Rectal smooth muscle tissue (tissue), 1 donor: ENCODE measurements around the gene PRKCE.

Source experiments
- H3K27ac ChIP-seq: one replicate; pipeline ENCODE4 v1.7.0; 2013; ENCODE audit warnings: low read depth, low read length, inconsistent platforms
- H3K27me3 ChIP-seq: one replicate; pipeline ENCODE4 v1.7.0; 2013; ENCODE audit warnings: low read length; ENCODE audit not compliant: control insufficient read depth, insufficient read depth
- H3K36me3 ChIP-seq: one replicate; pipeline ENCODE4 v1.7.0; 2013; ENCODE audit warnings: low read length; ENCODE audit not compliant: control insufficient read depth, insufficient read depth
- H3K4me1 ChIP-seq: one replicate; pipeline ENCODE4 v1.7.0; 2013; ENCODE audit warnings: low read length; ENCODE audit not compliant: control insufficient read depth, insufficient read depth
- H3K4me3 ChIP-seq: one replicate; pipeline ENCODE4 v1.7.0; 2013; ENCODE audit warnings: low read length
- H3K9ac ChIP-seq: one replicate; pipeline ENCODE4 v1.7.0; 2013; ENCODE audit warnings: low read length

The PRKCE gene

GRCh38 chr2:45773909-45774308, 122.4 kb downstream of the PRKCE start:
- Histone ChIP-seq H3K27ac (no peak overlapping the region), H3K4me3 (no peak overlapping the region), H3K36me3 (no peaks in the 10 kb centered on the region), H3K9ac (no peak overlapping the region), H3K27me3 (no peaks in the 10 kb centered on the region), H3K4me1 (peaks cover 10% of the 10 kb centered on the region)

- Histone ChIP-seq H3K4me3 (no peak overlapping the region), H3K27ac (no peak overlapping the region), H3K27me3 (no peaks in the 10 kb centered on the region), H3K36me3 (no peaks in the 10 kb centered on the region), H3K9ac (no peak overlapping the region), H3K4me1 (peaks cover 10% of the 10 kb centered on the region)
These were observed 123.3 kb downstream of the PRKCE start for GRCh38 chr2:45774688-45775244.

- Histone ChIP-seq H3K4me1 (peaks cover 10% of the 10 kb centered on the region), H3K4me3 (no peak overlapping the region), H3K36me3 (no peaks in the 10 kb centered on the region), H3K27me3 (no peaks in the 10 kb centered on the region), H3K27ac (no peak overlapping the region), H3K9ac (no peak overlapping the region)
These were observed 124.9 kb downstream of the PRKCE start for GRCh38 chr2:45776160-45776955.

- Histone ChIP-seq H3K27ac (no peak overlapping the region), H3K4me1 (peaks cover 7% of the 10 kb centered on the region), H3K4me3 (no peak overlapping the region), H3K27me3 (no peaks in the 10 kb centered on the region), H3K9ac (no peak overlapping the region), H3K36me3 (no peaks in the 10 kb centered on the region)
These were observed 126.7 kb downstream of the PRKCE start for GRCh38 chr2:45777996-45778719.

GRCh38 chr2:45778720-45779171, 127.3 kb downstream of the PRKCE start:
- Histone ChIP-seq H3K36me3 (no peaks in the 10 kb centered on the region), H3K4me1 (peaks cover 11% of the 10 kb centered on the region), H3K27me3 (no peaks in the 10 kb centered on the region), H3K4me3 (no peak overlapping the region), H3K9ac (no peak overlapping the region), H3K27ac (no peak overlapping the region)

GRCh38 chr2:45780541-45781463, 129.3 kb downstream of the PRKCE start:
- H3K4me3 ChIP-seq, result no peak overlapping the region
- H3K27me3 ChIP-seq, result no peaks in the 10 kb centered on the region
- H3K9ac ChIP-seq, result no peak overlapping the region
- no peak overlapping the region for H3K27ac ChIP-seq
- H3K4me1 ChIP-seq, result peaks cover 11% of the 10 kb centered on the region
- no peaks in the 10 kb centered on the region for H3K36me3 ChIP-seq

- no peaks in the 10 kb centered on the region for H3K36me3 ChIP-seq
- H3K9ac ChIP-seq, result no peak overlapping the region
- no peak overlapping the region for H3K4me3 ChIP-seq
- H3K4me1 ChIP-seq, result peaks cover 9% of the 10 kb centered on the region
- H3K27me3 ChIP-seq, result no peaks in the 10 kb centered on the region
- no peak overlapping the region for H3K27ac ChIP-seq
These were observed 130.0 kb downstream of the PRKCE start for GRCh38 chr2:45781464-45781811.

GRCh38 chr2:45782436-45782835, 131.0 kb downstream of the PRKCE start:
- Histone ChIP-seq H3K27ac (no peak overlapping the region), H3K9ac (no peak overlapping the region), H3K27me3 (no peaks in the 10 kb centered on the region), H3K4me3 (no peak overlapping the region), H3K36me3 (no peaks in the 10 kb centered on the region), H3K4me1 (peaks cover 5% of the 10 kb centered on the region)

- Histone ChIP-seq H3K4me3 (no peak overlapping the region), H3K9ac (no peak overlapping the region), H3K27ac (peak overlapping the region; percentile 9)
These were observed 131.5 kb downstream of the PRKCE start for GRCh38 chr2:45782986-45783385.

GRCh38 chr2:45786030-45786835, 134.8 kb downstream of the PRKCE start:
- H3K27ac ChIP-seq, result no peak overlapping the region
- H3K36me3 ChIP-seq, result no peaks in the 10 kb centered on the region
- H3K9ac ChIP-seq, result no peak overlapping the region
- H3K27me3 ChIP-seq, result no peaks in the 10 kb centered on the region
- peaks cover 5% of the 10 kb centered on the region for H3K4me1 ChIP-seq
- H3K4me3 ChIP-seq, result no peak overlapping the region

More at GRCh38 chr2:45782986-45783385, 131.5 kb downstream of the PRKCE start:
- Histone ChIP-seq H3K36me3 (no peaks in the 10 kb centered on the region), H3K4me1 (peaks cover 5% of the 10 kb centered on the region), H3K27me3 (no peaks in the 10 kb centered on the region)

GRCh38 chr2:45786836-45787357, 135.4 kb downstream of the PRKCE start:
- H3K9ac ChIP-seq, result no peak overlapping the region
- H3K4me1 ChIP-seq, result peaks cover 5% of the 10 kb centered on the region
- H3K36me3 ChIP-seq, result no peaks in the 10 kb centered on the region
- no peak overlapping the region for H3K27ac ChIP-seq
- H3K4me3 ChIP-seq, result no peak overlapping the region
- H3K27me3 ChIP-seq, result no peaks in the 10 kb centered on the region
